ENCODE results near the gene SASH1.

GRCh38 chr6:148414836-148415235 lies 72.2 kb downstream of the SASH1 start:
- TF ChIP-seq CTCF (conservative IDR thresholded peaks at IDR 0.05 in 1 of 2, IDR thresholded peaks at IDR 0.05 in 1 of 2; ENCODE audit: low read depth in 1 of 2, low read length in 2 of 2) = no peak
- no peak for TF ChIP-seq EZH2 (IDR thresholded peaks at IDR 0.05; ENCODE audit: low read length, missing control alignments)
